GM19467 (cell line): ENCODE measurements around the gene ZIM2.
"Not testable (repeated sequence)": the region's sequence is repeated elsewhere in the genome, so short reads cannot be mapped to it uniquely, and the experiment has no call there.

Source experiments
- ATAC-seq: cut with Tn5 transposase; IDR thresholded peaks from one replicate; pipeline ENCODE4 v1.9.1; 2021; ENCODE audit warnings: mild to moderate bottlenecking, moderate library complexity; ENCODE audit not compliant: unreplicated experiment

Gene ZIM2

GRCh38 chr19:56840451-56841192 lies at the start of gene ZIM2, which contains the start of gene PEG3:
Gene ZIM2, minus strand, starts transcription at chr19:56840726. Its CDS starts 16,449 bp downstream, at chr19:56824277.
Gene PEG3, minus strand, starts transcription at chr19:56840726. Its CDS starts 16,071 bp downstream, at chr19:56824655.
- no peak for ATAC-seq

DNA sequence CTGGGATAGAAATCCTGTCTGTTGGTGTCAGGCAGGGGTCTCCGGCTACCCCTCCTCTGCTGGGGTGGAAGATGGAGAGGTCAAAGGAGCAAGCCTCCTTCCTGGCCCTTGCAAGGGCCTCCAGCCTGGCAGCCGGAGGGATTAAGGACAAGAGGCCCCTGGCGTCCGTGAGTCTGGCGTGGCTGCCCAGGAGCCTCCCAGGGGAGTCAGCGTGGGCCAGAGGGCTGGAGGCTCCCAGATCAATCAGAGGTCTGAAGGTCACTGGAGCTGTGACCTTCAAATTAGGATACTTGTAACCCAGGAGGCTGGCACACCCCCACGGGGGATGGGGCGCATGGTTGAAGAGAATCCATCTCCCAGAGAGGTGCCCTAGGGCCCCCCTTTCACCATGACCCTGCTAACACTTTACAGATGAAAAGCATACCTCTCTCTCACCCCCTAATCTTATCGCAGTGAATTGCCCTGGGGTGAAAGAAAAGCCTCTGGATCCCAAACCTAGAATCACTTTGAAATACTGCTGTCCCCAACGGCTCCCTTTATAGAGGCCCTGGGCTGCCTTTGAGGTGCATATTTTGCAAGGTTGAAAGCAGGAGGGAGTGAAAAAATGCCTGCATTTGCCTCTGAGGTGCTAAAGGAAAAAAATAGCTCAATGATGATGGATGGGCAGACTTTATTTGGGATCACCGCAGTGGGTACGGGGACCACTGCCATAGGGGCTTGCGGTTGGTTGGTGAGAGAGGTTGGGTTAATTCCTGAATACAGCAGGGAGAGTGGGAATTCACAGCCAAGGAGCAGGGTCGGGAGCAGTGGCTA lies 44.9 kb upstream of the ZIM2 start:
- ATAC-seq: no peak

- ATAC-seq: no peak
Observed at GRCh38 chr19:56884441-56884840, 43.9 kb upstream of the ZIM2 start.

DNA sequence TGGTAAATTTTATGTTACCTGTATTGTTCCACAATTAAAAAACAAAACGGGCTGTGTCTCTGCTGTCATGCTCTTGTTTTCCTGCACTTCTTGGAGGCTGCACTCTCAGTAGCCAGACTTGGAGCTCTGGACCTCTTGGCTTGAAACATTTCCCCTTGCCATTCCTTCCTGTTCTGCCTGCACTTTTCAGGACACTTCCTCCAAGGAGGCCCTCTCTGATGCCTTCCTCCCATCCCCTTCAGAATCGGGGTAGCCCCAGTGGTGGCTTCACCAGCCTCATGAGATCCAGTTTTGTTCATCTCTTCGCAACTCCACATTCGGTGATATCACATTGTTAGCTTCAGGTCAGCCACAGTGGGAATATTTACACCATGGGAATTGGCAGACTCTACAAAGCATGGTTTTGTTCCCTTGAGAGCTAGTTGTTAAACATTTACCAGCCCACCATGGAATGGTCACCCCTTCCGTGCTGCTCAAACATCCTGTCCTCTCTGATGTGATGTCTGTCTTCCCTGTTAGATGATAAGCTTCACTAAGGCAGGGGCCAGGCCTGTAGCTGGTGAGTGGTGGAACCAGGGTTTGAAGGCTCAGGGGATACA lies 40.2 kb upstream of the ZIM2 start:
- ATAC-seq: no peak

DNA sequence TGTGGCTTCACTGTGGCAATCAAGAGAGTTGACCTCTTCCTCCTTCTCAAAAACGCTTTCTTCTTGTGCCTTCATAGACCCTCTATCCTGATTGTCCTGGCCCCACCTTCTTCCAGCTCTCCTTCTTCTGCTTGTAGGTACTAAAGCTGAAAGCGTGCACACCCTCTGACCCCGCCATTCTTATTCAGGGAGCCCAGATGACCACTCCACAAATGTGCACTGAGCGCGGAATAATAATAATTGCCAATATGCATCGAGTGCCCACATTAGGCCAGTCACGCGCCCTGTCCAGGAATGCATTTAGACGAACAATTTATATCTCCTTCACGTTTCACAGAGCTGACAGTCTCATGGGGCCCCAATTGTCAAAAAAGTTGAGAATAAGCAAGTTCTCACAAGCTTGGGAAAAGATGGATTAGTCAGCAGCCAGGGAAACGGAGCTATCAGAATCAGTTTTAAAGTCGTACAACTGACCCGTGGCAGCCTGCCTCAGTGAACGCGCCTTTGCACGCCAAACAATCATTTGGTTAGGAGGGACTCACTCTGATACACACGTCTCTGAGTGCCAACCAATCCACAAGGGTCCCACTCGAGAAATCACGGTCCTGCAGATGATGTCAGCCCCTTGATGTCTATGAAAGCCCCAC lies 36.7 kb upstream of the ZIM2 start:
- ATAC-seq: no peak

DNA sequence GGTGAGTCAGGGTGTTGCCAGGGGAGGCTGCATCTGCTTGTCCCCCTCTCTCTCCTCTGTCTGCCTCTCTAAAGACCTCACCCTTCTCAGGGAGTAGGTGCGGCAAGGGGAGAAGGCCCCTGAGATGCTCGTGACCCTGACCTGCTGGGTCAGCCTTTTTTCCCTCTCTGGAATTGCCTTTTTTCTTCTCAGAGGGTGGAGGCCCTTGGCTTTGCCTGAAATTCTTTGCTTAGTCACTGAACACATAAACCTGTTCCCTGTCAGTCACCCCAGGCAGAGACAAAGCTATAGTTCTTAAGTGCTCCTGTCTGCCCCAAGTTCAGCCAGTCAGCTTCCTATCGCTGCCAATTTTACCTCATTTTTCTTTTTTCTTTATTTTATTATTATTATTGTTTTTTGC lies 35.2 kb upstream of the ZIM2 start:
- no peak for ATAC-seq

- no peak for ATAC-seq
Observed at GRCh38 chr19:56874530-56874929, 34.0 kb upstream of the ZIM2 start.

GRCh38 chr19:56873493-56873892 lies 33.0 kb upstream of the ZIM2 start:
- no peak for ATAC-seq

DNA sequence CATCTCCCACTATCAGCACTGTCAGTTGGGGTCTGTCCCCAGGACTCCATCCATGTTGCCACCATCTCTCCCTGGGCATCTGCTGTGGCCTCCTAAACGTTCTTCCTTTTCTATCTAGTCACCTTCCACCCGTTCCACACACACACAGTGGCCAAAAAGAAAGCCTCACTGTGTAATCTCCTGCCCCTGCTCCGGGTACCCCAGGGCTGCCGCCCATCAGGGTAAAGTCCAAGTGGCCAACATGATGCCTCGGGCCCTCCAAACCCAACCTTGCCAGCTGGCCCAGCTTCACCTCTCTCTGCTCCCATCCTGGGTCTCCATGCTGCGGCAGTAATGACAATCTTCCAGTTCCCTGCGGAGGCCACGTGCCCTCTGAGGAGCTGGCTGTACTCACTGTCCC lies 29.4 kb upstream of the ZIM2 start:
- no peak for ATAC-seq

GRCh38 chr19:56868446-56868845 lies 27.9 kb upstream of the ZIM2 start:
- ATAC-seq: no peak

- no peak for ATAC-seq
Observed at GRCh38 chr19:56866538-56866937, 26.0 kb upstream of the ZIM2 start.

DNA sequence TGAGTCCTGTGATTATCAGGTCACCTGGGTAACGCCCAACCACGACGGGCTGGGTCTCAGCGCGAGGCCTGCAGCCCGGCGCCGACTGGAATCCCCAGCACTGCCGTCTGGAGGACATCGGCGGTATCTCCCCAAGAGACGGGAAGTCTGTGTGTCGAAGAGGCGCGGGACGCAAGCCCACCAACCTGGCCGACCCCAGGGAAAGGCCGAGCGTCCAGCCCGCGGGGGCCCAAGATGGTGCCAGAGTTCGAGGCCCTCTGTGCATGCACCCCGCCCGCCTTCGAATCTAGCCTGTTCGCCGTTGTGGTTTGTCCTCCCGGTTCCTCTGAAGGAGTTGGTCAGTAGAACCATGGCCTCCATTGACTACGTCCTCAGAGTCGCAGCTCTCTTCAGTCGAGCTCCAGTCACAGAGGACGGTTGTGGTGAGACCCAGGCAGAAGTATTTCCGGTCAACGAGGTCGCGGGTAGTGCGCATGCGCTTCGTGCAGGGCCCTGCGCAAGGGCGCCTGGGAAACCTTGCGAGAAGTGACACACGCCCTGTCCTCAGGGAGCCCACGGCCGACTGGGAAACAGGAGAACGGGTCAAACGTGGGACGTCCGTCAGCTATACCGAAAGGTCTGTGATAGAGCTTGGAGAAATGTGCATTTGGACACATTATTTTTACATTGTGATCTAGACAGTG lies 24.1 kb upstream of the ZIM2 start:
- ATAC-seq: no peak

GRCh38 chr19:56862741-56863140 lies 22.2 kb upstream of the ZIM2 start:
- ATAC-seq: no peak

DNA sequence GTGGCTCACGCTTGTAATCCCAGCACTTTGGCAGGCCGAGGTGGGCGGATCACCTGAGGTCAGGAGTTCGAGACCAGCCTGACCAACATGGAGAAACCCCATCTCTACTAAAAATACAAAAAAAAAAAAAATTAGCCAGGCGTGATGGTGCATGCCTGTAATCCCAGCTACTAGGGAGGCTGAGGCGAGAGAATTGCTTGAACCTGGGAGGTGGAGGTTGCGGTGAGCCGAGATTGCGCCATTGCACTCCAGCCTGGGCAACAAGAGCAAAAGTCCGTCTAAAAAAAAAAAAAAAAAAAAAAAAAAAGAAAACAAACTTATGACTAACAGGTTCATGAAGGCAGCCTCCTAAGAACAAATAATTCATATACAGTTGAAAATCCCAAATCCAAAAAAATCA lies 19.9 kb upstream of the ZIM2 start:
- ATAC-seq: not testable (repeated sequence)

DNA sequence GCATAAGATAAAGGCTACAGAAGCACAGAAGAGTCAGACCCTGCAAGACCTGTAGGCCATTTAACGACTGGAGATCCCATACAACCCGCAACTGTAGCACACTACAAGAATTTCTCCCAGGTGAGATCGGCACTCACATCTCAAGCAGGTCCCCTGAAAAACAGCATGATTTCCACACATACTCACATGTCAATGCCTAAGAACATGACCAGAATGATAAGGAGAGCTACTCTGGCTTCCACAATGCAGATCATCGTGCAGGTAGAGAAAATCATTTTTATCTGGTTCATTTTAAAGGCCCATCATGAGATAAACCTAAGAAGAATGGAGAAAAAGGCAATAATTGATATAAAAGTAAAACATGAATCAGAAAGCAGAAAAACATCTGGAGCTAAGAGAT lies 17.5 kb upstream of the ZIM2 start:
- ATAC-seq: no peak

- ATAC-seq: no peak
Observed at GRCh38 chr19:56856822-56857221, 16.3 kb upstream of the ZIM2 start.

DNA sequence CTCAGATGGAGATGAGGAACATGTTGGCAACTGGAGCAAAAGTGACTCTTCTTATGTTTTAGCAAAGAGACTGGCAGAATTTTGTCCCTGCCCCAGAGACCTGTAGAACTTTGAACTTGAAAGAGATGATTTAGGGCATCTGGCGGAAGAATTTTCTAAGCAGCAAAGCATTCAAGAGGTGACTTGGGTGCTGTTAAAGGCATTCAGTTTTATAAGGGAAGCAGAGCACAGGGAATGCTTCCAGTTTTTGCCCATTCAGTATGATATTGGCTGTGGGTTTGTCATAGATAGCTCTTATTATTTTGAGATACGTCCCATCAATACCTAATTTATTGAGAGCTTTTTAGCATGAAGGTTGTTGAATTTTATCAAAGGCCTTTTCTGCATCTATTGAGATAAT lies 11.8 kb upstream of the ZIM2 start:
- ATAC-seq: not testable (repeated sequence)

DNA sequence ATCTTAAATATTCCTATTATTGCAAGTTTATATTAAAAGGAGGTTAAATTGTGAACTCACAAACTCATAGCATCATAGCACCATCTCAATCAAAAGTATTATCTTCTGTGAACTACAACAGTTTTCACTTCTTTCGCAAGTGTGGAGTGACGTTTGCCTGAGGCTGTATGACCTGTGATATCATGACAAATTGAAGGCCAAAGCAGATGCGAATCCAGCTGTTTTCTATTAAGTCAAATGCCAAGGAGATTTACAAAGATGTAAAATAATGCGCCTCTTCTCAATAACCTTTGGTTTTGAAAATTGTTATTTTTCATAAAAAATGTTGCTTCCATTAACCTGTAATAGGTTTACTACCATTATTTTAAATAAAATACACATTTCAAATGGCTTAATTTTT lies 7.6 kb upstream of the ZIM2 start:
- ATAC-seq: no peak

- no peak for ATAC-seq
Observed at GRCh38 chr19:56842412-56842811, 1.9 kb upstream of the ZIM2 start.

DNA sequence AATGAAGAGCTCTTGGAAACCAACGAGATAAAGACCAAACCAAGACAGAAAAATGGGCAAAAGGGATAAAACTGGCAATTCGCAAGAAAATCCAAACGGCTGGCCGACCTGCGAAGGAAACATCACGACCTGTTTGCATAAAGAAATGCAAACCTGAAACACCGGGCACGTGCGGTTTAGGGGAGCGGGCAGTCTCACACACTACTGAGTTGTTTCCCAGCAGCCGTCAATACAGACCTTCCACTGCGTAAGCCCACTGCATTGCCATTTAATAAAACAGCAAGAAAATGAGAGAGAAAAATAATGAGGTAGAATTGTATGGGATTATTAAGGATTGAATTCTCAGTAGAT lies 642 bp upstream of the ZIM2 start:
- ATAC-seq: no peak
